ENCODE results near the gene SLC44A3.

DNA sequence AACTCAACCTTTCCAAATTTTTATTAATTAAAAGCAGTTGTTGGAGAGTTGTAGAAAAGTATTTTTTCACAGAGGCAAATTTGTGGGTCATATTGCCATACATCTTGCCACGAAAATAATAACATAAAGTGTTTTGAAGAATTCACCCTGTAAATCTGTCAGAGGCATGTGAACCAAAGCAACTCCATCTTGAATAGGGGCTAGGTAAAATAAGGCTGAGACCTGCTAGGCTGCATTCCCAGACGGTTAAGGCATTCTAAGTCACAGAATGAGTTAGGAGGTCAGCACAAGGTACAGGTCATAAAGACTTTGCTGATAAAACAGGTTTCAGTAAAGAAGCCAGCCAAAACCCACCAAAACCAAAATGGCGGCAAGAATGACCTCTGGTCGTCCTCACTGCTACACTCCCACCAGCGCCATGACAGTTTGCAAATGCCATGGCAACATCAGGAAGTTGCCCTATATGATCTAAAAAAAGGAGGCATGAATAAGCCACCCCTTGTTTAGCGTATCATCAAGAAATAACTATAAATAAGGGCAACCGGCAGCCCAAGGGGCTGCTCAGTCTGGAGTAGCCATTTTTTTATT, 111.2 kb downstream of the SLC44A3 start:
- TF ChIP-seq, protein P1, sequence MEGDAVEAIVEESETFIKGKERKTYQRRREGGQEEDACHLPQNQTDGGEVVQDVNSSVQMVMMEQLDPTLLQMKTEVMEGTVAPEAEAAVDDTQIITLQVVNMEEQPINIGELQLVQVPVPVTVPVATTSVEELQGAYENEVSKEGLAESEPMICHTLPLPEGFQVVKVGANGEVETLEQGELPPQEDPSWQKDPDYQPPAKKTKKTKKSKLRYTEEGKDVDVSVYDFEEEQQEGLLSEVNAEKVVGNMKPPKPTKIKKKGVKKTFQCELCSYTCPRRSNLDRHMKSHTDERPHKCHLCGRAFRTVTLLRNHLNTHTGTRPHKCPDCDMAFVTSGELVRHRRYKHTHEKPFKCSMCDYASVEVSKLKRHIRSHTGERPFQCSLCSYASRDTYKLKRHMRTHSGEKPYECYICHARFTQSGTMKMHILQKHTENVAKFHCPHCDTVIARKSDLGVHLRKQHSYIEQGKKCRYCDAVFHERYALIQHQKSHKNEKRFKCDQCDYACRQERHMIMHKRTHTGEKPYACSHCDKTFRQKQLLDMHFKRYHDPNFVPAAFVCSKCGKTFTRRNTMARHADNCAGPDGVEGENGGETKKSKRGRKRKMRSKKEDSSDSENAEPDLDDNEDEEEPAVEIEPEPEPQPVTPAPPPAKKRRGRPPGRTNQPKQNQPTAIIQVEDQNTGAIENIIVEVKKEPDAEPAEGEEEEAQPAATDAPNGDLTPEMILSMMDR (IDR thresholded peaks at IDR 0.05) = no peak
- no peak for TF ChIP-seq EZH2 (IDR thresholded peaks at IDR 0.05)

Measured in neural progenitor cell (in vitro differentiated cells).